Right lobe of liver (tissue), 4 donors: ENCODE measurements around the gene NIT2.

Experiments used
- CTCF ChIP-seq, 4 donors: fragments of 200-600 bp in 3 of 4; fragments of 450-650 bp in 1 of 4; IDR thresholded peaks; one replicate each; pipeline versions ENCODE4 v1.5.1 to v1.8.0; 2016 to 2022; ENCODE audit warnings: antibody characterized with exemption in 4 of 4, mild to moderate bottlenecking in 2 of 4
- POLR2A ChIP-seq: fragments of 450-650 bp; IDR thresholded peaks from one replicate; pipeline ENCODE4 v1.6.1; 2017; ENCODE audit warnings: antibody characterized with exemption, mild to moderate bottlenecking
- donor health status: DM: no; HTN: no; CAD: no.
- donor health status: DM: no; HTN: no; CAD: no.
- donor health status: DM: no; HTN: yes; CAD: no.

DNA sequence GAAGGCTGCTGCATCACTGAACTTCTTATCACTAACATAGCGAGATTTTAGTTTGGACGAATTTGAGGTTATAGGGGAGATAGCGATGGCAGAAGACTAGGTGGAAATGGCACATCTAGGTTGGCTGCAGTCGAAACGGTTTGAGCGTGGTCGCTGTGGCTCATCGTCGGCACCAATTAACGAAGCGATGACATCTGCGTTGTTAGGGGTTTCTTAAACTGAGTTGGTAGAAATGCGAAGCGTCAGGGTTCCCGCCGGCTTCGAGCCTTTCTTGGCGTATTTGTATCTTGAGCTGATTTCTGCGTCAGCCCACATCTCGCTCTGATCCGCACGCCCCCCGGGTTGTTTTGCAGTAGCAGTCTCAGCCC lies 67.1 kb downstream of the NIT2 start:
- TF ChIP-seq CTCF (IDR thresholded peaks at IDR 0.05) (no peak), POLR2A (no peak)
